ENCODE results near the gene CYTH2.

Gene CYTH2

DNA sequence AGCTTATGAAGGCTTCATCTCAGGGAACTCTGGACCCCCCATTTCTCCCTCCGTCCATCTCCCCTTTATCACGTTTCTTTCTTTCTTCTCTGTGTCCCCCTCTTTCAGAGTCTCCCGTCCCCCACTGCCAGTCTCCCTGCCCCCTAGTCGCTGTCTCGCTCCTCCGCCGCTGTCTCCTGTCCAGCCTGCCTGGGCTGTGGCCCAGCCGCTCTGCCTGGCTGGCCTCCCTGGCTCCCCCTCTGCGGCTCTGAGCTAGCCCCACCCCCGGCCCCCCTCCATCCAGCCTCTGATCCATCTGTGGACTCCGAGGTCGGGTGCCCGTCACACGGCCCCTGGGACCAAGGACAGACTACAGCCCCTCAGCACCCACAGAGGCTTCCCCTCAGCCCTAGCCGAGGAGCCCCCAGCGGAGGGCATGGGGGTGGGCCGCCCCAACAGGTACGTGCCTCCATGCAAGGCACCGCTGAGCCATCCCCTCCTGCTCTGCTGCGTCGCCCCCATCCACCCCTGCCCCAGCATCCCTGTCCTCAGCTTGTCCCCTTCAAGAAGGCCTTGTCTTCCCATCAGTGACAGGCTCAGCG, 14.9 kb upstream of the CYTH2 start:
- DNase-seq = no peak

DNA sequence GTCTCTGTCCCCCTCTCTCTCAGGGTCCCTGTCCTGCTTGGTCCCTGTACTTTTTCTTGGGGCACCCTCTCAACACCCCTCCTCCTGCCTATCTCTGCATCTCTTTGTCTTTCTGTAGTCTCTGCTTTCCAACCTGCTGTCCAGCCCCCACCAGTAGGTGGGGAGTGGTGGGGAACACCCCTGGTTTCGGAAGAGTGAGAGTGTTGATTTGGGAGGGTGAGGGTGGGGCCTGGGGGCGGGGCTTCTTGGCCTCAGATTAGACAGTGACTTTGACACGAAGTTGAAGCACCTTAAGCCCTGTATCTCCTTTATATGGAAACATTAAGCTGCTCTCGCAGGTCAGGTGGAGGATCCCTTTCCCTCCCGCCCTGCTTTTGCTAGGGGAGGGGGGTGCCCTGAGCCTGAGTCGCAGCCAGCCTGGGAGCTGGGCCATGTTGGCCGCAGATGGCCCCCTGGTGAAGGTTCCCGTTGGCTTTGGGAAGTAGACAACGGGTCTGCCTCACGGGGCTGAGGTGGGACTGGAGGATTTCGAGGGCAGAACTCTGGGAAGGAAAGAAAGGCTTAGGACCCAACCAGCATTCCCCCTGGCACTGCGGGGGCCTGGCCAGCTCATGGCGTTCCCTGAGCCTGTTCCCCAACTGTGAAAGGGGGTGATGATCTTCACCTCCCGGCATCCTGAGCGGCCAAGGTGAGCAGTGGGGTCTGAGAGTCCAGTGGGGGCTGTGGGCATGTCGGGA, 13.8 kb upstream of the CYTH2 start, which contains the start of gene KCNJ14:
KCNJ14 (plus strand) TSS at position 404 of the 737 bp plus-strand sequence. CDS start 6,151 bp downstream, outside the sequence.
- DNase-seq = no peak

DNA sequence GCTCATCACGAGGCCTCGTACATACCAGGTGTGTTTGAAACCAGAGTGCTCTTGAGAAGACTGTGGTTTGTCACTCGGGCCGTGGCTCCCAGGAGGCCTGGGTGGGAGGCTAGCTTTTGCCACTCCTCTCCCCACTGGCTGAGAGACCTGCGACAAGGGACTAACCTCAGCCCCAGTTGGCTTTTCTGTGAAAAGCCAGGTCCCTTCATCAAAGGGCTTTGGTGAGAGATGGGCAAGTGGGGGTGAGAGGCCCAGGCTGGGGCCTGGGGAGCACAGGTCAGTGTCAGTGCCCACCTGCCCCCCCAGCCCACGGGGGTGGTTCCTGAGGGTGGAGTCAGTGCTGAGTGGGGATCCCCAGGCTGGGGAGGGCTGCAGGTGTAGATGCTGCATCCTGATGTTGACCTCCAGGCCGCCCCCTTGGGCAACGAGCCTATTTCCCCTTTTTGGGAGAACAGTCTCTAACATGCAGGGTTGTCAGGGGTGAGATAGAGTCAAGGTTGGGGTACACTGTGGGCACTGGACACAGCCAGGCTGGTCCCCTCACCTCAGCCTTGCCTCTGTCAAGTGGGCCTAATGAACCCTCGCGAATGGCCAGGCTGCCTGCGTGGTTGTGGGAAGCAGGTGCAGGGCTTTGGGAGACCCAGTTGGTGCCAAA, 13.1 kb upstream of the CYTH2 start:
- DNase-seq = no peak

DNA sequence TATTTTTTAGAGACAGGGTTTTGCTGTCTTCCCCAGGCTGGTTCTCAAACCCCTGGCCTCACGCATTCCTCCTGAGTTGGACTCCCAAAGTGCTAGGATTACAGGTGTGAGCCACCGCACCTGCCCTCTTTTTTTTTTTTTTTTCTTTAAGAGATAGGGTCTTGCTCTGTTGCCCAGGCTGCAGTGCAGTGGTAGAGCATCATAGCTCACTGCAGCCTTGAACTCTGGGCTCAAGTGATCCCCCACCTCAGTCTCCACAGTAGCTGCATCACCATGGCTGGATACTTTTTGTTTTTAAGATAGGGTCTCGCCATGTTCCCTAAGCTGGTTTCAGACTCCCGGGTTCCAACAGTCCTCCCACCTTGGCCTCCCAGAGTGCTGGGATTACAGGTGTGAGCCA, 12.3 kb upstream of the CYTH2 start:
- DNase-seq = no peak

DNA sequence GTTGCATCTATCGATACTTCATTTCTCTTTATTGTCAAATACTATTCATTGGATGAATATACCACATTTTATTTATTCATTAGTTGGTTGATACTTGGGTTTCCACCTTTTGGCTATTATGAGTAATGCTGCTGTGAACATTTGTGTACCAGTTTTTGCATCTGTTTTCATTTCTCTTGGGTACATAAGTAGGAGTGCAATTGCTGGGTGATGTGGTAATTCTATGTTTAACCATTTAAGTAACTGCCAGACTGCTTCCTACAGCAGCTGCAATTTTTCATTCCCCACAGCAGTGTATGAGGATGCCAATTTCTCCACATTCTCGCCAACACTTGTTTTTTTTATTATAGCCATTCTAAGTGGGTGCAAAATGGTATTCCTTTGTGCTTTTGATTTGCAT, 11.2 kb upstream of the CYTH2 start:
- no peak for DNase-seq

DNA sequence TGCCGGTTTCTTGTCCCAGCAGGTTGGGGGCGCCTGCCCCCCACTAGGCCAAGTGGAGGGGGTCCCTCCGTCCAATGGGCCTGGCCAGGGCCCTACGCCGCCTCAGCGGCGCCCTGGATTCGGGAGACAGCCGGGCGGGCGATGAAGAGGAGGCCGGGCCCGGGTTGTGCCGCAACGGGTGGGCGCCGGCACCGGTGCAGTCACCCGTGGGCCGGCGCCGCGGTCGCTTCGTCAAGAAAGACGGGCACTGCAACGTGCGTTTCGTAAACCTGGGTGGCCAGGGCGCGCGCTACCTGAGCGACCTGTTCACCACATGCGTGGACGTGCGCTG, 7.6 kb upstream of the CYTH2 start:
- DNase-seq = no peak

DNA sequence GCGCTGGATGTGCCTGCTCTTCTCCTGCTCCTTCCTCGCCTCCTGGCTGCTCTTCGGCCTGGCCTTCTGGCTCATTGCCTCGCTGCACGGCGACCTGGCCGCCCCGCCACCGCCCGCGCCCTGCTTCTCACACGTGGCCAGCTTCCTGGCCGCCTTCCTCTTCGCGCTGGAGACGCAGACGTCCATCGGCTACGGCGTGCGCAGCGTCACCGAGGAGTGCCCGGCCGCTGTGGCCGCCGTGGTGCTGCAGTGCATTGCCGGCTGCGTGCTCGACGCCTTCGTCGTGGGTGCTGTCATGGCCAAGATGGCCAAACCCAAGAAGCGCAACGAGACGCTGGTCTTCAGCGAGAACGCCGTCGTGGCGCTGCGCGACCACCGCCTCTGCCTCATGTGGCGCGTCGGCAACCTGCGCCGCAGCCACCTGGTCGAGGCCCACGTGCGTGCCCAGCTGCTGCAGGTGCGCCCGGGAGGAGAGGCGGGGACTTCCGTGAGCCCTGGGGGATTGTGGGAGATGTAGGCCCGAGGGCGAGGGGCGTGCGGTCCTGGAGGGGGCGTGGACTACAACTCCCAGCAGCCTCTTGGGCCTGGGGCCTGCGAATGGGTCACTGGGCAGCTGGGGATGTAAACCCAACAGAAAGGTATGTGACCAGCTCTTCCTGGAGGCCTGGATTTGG, 7.0 kb upstream of the CYTH2 start:
- DNase-seq = no peak

DNA sequence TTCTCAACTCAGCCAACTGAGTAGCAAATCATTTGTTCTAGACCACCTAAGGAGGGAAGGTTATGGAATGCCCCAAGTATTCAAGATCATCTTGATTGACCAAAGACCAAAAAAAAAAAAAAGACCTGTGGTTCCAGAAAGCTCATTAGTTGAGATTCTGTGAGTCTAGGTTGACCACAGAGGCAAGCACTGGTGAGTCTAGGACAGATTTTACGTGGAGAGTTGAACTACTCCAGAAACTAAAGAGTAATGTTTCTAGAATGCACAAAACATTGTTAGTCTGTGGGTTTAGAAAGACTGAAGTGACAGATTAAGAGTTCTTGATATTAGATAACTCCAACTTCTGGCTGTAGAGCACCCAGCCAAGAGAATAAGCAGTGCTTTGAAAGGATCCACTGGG, 4.0 kb upstream of the CYTH2 start:
- no peak for DNase-seq

DNA sequence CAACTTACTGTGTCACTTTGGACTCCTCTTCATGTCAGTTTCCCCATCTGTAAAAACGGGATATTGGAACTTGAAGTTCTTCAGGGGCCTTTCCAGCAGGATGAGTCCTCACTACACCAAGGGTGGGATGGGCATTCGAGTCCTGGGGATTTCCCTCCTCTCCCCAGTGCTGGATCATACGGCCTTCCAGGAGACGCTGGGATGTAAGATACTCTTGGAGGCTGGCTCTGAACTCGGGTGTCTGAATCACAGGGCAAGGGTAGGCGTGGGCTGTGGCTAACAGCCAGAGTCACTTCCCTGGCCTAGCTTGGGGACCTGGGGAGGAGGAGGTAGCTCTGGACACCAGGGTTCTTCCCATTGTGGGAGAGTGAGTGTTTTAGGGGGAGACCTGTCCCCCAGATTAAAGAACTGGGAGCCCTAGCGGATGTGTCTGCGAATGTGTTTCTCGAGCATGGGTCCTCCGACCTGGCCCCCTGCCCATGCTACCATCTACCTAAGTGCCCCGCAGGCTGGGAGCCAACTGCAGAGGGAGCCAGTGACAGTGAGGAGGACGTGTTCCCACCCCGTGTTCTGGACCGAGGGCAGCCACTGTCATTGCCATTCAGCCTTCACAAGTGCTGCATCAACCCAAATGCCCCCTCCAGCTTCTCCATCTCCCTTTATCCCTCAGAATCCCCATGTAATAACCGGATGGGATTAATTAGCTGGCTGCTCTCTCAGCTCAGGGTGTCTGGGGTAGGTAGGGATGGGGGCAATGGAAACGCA, 2.4 kb upstream of the CYTH2 start:
- DNase-seq = peak in 1 of 2 experiments; percentile 42

DNA sequence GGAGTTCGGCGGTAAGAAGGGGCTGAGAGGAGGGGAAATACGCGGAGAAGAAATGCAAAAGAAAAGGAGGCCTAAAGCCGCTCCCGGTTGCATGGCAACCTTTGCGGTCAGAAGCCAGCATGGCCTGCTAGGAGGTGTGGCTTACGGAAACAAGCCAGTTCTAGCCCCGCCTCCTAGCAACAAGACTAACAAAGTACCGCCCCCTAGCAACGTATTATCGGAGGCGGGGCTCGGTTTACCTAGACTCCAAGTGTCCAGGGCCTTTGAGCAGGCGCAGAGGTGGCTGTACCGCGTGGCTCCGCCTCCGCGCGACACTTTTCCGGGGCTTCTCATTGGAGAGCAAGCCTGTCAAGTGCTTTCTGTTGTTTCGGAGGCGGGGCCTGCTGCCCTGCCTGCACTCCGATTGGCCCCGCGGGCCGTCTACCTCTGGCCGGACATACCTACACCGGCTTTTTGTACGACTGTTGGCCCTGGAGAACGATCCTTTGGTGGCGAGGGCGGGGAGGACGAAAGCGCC, 339 bp upstream of the CYTH2 start:
- DNase-seq = peak; percentile 100

DNA sequence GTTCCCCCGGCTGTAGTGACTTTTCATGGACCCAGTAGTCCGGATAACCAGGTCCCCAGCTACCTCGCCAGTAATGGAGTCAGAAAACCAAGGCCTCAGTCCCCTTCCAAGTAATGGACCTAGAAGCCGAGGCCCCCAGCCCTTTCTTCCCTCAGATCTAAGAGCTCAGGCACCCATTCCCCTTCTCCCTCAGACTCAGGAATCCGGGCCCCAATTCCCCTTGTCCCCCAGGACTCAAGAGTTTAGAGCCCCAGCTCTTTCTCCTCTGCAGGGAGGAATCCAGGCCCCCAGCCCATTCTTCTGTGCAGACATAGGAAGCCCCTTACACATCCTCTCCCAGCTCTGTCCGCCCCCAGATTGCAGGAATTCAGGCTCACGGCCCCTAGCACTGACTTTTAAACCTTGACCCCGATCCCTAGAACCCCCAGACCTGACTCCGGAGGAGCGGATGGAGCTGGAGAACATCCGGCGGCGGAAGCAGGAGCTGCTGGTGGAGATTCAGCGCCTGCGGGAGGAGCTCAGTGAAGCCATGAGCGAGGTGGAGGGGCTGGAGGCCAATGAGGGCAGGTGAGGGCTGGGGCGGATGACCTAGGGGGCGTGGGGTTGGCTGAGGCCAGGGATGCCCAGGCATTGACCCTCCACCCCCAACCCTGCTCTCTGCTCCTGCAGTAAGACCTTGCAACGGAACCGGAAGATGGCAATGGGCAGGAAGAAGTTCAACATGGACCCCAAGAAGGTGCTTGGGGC, 938 bp downstream of the CYTH2 start:
- no peak for DNase-seq

DNA sequence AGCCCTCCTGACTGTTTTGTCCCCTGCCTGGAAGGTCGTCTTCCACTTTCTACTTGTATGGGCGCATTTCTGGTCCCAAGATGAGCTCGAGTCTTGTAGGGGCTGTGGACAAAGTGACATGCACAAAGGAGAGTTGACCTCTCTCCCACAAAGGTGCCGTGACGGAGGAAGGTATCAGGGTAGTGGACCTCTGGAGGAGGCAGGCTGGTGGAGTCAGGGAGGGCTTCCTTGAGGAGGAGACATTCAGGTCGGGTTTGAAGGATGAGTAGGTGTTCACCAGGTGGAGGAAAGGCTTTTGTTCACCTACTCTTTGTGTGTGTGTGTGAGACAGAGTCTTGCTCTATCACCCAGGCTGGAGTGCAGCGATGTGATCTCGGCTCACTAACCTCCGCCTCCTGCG, 1.7 kb downstream of the CYTH2 start:
- DNase-seq = no peak

DNA sequence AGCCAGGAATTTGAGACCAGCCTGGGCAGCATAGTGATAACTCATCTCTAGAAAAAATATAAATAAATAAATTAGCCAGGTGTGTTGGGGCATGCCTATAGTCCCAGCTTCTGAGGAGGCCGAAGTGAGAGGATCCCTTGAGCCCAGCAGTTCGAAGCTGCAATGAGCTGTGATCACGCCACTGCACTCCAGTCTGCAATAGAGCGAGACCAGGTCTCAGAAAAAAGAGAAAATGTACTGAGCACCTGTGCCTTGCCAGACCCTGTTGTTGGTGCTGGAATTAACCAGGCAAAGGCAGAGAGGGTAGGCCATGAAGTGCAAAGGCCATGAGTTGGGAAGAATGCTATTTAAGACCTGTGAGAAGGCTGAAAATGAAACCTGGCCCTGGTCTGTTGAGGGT, 2.7 kb downstream of the CYTH2 start:
- DNase-seq = no peak

DNA sequence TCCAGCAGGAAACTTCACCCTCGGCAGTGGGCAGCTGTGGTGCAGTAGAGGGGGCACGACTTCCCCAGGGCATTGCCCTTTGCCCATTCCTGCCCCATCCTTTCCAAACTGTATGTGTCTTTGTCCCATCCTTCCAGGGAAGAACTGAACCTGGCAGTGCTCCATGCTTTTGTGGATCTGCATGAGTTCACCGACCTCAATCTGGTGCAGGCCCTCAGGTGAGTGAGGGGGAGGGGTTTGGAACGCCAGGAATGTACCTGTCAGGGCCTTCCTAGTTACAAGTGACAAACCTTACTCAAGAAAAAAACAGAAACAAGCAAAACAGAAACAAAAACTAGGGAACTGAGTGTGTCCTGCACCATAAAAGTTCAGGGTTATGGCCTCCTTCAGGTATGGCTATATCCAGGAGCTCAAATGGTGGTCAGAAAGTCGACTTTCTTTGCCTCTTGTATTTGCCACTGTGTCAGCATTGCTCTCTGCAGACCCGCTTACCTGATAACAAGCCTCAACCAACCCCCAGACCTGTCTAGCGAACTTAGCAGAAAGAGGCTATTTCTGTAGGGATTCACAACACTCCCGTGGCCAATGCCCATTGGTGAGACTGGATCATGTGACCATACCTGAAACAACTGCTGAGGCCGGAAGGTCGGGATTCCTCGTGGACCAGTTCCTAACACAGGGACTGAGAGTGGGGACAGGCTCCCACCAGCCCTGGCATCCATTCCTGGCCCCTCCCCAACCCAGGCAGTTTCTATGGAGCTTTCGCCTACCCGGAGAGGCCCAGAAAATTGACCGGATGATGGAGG, 4.2 kb downstream of the CYTH2 start:
- DNase-seq = no peak

DNA sequence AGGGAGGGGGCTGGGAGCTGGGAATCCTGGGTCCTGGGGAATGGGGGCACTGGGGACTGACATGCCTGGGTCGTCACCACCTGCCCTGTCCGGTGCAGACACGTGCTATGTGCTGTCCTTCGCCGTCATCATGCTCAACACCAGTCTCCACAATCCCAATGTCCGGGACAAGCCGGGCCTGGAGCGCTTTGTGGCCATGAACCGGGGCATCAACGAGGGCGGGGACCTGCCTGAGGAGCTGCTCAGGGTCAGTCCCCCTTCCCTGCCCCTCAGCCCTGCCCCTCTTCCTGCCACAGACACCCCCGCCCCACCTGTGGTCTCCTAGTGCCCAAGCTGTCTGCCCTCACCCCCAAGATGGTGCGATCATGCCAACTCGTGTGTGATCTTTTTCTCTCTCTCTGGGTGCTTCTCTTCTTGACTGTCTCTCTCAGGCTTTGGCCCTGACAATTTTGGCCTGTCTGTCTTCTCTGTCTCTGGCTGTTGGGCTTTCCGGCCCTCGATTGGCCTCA, 5.0 kb downstream of the CYTH2 start:
- no peak for DNase-seq

DNA sequence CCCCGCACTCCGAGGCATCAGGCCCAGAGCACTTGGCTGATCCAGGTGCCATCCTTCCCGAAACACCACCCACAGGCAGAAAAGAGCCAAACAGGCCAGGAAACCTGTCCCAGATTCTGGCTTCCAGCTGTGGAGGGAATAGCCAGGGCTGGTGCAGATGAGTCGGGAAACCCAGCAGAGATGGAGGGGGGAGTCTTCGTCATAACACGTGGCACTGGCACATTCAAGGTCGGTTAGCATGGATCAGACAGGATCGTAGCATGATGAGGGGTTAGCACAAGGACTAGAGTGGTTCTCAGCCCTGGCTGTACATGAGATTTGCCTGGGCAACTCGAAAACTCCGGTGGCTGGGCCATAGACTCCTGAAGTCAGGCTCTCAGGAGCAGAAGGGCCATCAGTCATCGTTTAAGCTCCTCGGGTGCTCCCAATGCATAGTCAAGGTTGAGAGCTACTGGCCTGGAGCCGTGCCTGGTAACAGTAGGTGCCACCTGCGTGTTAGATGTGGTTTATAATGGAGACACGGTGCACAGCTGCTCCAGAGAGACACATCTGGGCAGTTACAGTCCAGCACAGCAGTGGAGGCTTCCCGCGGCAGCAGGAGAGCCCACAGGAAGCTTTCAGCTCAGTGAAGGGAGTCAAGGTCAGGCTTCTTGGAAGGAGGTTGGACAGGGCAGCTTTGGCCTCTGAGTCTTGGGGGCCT, 6.3 kb downstream of the CYTH2 start:
- no peak for DNase-seq

DNA sequence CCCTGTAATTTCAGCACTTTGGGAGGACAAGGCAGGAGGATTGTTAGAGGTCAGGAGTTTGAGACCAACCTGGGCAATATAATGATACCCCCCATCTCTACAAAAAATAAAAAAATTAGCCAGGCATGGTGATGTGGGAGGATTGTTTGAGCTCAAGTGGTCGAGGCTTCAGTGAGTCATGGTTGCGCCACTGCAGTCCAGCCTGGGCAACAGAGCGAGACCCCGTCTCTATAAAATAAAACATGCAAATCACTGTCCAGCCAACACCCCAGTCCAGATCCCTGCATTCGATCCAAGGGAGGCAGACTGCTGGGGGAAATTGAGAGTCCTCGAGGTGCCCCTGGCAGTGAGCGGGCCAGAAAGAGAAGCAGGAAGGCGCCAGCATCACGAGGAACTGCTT, 7.0 kb downstream of the CYTH2 start:
- no peak for DNase-seq

DNA sequence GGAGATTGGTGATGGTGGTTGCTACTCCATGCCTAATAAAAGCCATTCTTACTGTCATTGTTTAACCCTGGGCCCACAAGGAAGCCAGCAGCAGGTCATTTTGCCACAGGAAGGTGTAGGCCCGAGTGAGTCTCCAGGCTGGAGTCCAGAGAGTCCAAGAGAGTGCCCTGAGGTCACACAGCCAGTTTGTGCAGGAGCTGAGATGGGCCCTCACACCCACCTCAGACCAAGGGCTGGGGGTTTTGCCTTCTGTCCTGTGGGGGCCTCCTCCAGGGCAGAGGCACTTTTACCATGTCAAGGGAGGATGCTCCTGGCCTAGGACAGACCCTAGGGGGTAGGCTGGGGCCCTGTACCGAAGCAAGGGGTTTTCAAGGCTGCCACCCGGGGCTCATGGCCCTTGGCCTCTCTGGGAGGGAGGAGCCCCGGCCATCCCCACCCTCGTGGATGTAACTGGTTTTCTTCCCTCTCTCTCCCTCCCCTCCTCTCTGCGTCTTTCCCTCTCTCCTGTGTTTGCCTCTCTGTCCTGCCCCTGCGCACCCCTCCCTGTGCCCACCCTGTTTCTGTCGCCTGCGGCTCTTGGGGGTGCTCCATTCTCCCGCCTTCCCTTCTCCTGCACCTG, 8.0 kb downstream of the CYTH2 start:
- DNase-seq = no peak

DNA sequence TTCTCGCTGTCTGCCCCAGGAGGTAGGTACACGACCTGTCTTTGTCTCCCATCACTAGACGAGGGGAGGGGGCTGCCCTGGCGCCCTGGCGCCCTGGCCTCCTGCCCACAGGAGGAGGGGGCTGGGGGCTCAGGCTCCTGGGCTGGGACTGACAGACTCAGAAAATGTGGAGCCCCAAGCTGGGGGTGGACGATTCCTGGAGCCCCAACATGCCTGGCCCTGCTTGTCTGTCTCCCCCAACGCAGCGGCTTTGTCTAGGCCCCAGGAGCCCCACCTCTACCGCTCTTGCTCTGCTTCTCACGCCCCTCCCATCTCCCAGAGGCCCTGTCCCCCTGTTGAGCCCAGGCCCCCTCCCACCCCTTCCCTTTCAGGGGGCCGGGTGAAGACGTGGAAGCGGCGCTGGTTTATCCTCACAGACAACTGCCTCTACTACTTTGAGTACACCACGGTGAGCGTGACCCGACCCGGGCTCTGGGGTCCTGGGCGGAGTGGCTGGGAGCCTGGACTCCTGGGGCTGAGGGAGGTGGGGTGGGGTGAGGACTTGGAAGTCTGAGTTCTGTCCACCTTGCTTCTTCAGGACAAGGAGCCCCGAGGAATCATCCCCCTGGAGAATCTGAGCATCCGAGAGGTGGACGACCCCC, 8.6 kb downstream of the CYTH2 start:
- DNase-seq = no peak

Measured in NCI-H524 (cell line).